Neural crest cell (in vitro differentiated cells): ENCODE results near the gene BRCA2. TPM values are rescaled to one million over a fixed set of nuclear protein-coding genes. Genes with fewer than 3 reads are reported as not detected.

Source experiments
- DNase-seq: peaks from one replicate; pipeline ENCODE4 v3.0.0; 2021; ENCODE audit warnings: low read depth, mixed read lengths, low spot score
- H3K27ac Mint-ChIP-seq: one replicate; pipeline ENCODE4 v1.8.0; 2021; ENCODE audit warnings: mild to moderate bottlenecking, mixed read lengths; ENCODE audit not compliant: unreplicated experiment
- H3K27me3 Mint-ChIP-seq: 2 replicates; pipeline ENCODE4 v1.8.0; 2021; ENCODE audit warnings: low read depth, mild to moderate bottlenecking, mixed read lengths
- H3K36me3 Mint-ChIP-seq: 2 replicates; pipeline ENCODE4 v1.8.0; 2021; ENCODE audit warnings: low read depth, mild to moderate bottlenecking, mixed read lengths
- H3K4me1 Mint-ChIP-seq: 2 replicates; pipeline ENCODE4 v1.8.0; 2021; ENCODE audit warnings: mixed read lengths
- H3K4me3 Mint-ChIP-seq: one replicate; pipeline ENCODE4 v1.8.0; 2021; ENCODE audit warnings: mild to moderate bottlenecking, mixed read lengths
- H3K9me3 Mint-ChIP-seq: 2 replicates; pipeline ENCODE4 v1.8.0; 2021; ENCODE audit warnings: mixed read lengths
- total RNA-seq: library from RNA; stranded (reverse); gene quantifications from 2 replicates; pipeline ENCODE4 v1.2.1, GENCODE V29; 2021
- TF ChIP-seq, protein P1 (sequence below): fragments of 200-600 bp; sonication (generic); conservative IDR thresholded peaks from 2 replicates; pipeline ENCODE4 v1.5.0; 2021; ENCODE audit warnings: antibody characterized with exemption, mild to moderate bottlenecking

BRCA2 gene
- total RNA-seq, 1 donor from 2014 or later, result 26.4 TPM

DNA sequence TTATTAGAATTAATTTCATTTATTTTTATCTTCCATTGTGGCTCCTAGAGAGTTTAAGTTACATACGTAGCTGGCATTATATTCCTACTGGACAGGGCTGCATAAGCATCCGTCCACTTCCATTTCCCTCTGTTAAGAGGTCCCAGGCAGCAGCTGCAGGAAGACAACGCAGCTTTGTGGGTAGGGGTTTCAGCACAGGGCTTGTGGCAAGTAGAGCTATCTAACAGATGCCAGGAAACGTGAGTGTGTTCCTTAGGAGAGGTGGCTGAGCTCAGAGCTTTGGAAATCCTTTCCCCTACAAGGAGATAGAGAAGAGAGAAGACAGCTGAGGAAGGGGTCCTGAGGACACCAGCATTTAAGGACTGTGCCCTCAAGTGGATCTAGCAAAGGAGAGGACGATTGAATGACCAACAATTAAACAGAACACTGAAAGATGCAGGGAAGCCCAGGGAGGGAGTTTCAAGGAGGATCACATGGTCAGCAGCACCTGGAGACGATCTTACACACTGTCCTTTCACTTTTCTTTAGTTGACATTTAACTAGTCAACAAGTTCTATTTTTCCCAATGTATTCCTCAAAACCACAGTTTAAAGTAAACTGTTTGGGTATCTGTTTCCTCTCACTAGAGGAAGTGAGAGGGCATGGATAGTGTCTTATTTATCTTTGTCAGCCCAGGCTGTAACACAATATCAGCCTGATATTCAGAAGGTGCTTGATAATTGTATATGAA lies 114.9 kb downstream of the BRCA2 start:
- Mint-ChIP-seq H3K27ac (no peak overlapping the region), H3K27me3 (peaks cover 16% of the 10 kb centered on the region), H3K36me3 (peaks cover 2% of the 10 kb centered on the region), H3K9me3 (no peaks in the 10 kb centered on the region), H3K4me1 (peaks cover 16% of the 10 kb centered on the region), H3K4me3 (no peak overlapping the region)
- TF ChIP-seq, protein P1, sequence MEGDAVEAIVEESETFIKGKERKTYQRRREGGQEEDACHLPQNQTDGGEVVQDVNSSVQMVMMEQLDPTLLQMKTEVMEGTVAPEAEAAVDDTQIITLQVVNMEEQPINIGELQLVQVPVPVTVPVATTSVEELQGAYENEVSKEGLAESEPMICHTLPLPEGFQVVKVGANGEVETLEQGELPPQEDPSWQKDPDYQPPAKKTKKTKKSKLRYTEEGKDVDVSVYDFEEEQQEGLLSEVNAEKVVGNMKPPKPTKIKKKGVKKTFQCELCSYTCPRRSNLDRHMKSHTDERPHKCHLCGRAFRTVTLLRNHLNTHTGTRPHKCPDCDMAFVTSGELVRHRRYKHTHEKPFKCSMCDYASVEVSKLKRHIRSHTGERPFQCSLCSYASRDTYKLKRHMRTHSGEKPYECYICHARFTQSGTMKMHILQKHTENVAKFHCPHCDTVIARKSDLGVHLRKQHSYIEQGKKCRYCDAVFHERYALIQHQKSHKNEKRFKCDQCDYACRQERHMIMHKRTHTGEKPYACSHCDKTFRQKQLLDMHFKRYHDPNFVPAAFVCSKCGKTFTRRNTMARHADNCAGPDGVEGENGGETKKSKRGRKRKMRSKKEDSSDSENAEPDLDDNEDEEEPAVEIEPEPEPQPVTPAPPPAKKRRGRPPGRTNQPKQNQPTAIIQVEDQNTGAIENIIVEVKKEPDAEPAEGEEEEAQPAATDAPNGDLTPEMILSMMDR, result no peak
- no peak for DNase-seq

DNA sequence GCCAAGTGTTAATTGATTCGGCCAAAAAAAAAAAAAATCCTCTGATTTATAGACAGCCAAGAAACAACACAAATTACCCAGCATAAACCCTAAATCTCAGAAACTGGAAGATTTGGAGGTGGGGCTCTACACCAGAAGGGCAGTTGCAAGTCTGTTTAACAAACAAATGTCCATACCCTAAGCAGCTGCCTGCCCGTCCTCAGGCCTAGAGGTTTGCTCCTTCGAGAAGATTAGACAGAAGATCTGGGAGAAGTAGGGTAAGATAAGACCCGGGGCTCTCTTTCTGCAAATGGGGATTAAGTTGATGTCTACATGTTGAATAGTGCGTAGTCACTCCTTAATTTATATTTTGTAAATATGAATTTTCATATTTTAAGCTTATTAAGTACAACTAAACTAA lies 116.1 kb downstream of the BRCA2 start:
- Mint-ChIP-seq H3K36me3 (no peaks in the 10 kb centered on the region), H3K4me1 (peaks cover 11% of the 10 kb centered on the region), H3K27ac (no peak overlapping the region), H3K27me3 (peaks cover 9% of the 10 kb centered on the region), H3K4me3 (no peak overlapping the region), H3K9me3 (no peaks in the 10 kb centered on the region)
- TF ChIP-seq, protein P1, result no peak
- DNase-seq, result no peak

DNA sequence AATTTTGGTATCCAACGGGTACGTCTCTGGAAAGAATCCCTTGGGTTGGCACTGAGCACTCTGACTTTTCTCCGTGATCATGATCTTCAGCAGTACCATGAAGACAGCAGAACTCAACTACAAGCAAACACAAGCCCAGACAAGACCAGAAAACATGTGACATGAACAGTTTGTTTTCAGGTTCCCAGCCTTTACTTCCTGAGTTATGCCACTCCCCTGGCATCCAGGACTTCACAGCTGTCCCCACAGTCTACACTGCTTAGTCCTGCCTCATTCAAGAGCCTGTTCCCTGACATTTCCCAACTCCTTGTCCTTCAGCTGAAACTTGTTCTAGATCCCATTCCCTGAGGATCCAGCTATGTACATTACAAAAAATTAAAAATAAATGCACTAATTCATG lies 117.5 kb downstream of the BRCA2 start:
- no peak for DNase-seq
- peaks cover 7% of the 10 kb centered on the region for H3K4me1 Mint-ChIP-seq
- H3K27me3 Mint-ChIP-seq, result peaks cover 3% of the 10 kb centered on the region
- no peak overlapping the region for H3K4me3 Mint-ChIP-seq
- H3K36me3 Mint-ChIP-seq, result no peaks in the 10 kb centered on the region
- H3K27ac Mint-ChIP-seq, result no peak overlapping the region
- no peaks in the 10 kb centered on the region for H3K9me3 Mint-ChIP-seq
- TF ChIP-seq, protein P1, result no peak

DNA sequence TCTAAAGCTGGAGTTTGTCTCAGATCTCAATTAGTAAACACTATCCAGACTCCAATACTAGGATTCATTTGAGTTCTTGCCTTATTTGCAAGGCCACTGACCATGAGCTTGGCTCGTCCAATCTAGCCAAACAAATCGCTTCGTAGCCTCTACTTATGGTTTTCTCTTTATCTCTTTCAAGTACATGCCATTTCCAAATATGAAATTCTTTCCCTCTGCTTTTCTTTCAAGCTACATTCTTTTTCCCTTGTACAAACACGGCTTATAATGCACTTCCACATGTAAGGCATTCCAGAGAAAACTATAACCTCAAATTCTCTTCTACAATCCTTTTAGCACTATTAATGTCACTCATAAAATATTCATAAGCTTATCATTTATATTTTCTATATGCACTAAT lies 123.6 kb downstream of the BRCA2 start:
- Mint-ChIP-seq H3K27me3 (no peaks in the 10 kb centered on the region), H3K4me1 (no peaks in the 10 kb centered on the region), H3K9me3 (no peaks in the 10 kb centered on the region), H3K4me3 (no peak overlapping the region), H3K27ac (no peak overlapping the region), H3K36me3 (peaks cover 7% of the 10 kb centered on the region)
- TF ChIP-seq, protein P1, result no peak
- no peak for DNase-seq

DNA sequence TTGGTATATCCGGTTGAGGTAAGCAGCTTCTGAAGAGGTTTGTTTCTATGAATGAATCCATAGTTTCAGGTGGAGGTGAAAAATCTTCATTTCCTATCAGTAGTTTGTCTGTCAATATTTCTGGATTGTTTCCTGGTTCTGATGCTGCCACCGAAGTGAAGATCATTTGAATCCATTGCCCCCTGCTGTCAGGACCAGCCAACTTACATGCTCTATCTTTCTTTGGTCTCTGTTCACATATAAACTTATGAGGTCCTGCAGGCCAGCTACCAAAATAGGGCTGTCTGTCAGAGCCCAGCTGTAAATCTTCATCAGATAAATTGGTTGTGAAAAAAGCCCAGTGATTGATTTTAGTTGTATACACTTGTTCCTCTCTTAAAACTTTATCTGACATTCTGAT lies 127.8 kb downstream of the BRCA2 start:
- H3K4me3 Mint-ChIP-seq, result no peak overlapping the region
- no peaks in the 10 kb centered on the region for H3K9me3 Mint-ChIP-seq
- TF ChIP-seq, protein P1, result peak; percentile 42
- H3K4me1 Mint-ChIP-seq, result no peaks in the 10 kb centered on the region
- H3K27ac Mint-ChIP-seq, result no peak overlapping the region
- H3K36me3 Mint-ChIP-seq, result peaks cover 7% of the 10 kb centered on the region
- no peak for DNase-seq
- no peaks in the 10 kb centered on the region for H3K27me3 Mint-ChIP-seq
